Panc1 (cell line): ENCODE measurements around the gene PRSS50.

Source experiments
- POLR2AphosphoS5 ChIP-seq: IDR thresholded peaks from 2 replicates; pipeline ENCODE4 v1.6.1; 2012; ENCODE audit warnings: mild to moderate bottlenecking, low read depth, low read length, moderate library complexity
- SIN3A ChIP-seq: IDR thresholded peaks from 2 replicates; pipeline ENCODE4 v1.6.1; 2012; ENCODE audit warnings: low read depth, mild to moderate bottlenecking, low read length, moderate library complexity, borderline replicate concordance; ENCODE audit not compliant: insufficient read depth
- TCF7L2 ChIP-seq: IDR thresholded peaks from 2 replicates; pipeline ENCODE4 v1.6.1; 2011; ENCODE audit warnings: mild to moderate bottlenecking, low read depth, low read length, inconsistent platforms
- TF ChIP-seq, protein P1 (sequence below): fragments of 450-650 bp; IDR thresholded peaks from 2 replicates; pipeline ENCODE4 v1.5.1; 2017; ENCODE audit warnings: mild to moderate bottlenecking
- TF ChIP-seq, protein P2 (sequence below), 2 experiments: IDR thresholded peaks; 2 replicates each; pipeline ENCODE4 v1.6.1; 2011 to 2012; ENCODE audit warnings: low read depth in 2 of 2, control low read depth in 1 of 2, low read length in 1 of 2, mild to moderate bottlenecking in 1 of 2, moderate library complexity in 1 of 2; ENCODE audit not compliant: insufficient read depth in 1 of 2

DNA sequence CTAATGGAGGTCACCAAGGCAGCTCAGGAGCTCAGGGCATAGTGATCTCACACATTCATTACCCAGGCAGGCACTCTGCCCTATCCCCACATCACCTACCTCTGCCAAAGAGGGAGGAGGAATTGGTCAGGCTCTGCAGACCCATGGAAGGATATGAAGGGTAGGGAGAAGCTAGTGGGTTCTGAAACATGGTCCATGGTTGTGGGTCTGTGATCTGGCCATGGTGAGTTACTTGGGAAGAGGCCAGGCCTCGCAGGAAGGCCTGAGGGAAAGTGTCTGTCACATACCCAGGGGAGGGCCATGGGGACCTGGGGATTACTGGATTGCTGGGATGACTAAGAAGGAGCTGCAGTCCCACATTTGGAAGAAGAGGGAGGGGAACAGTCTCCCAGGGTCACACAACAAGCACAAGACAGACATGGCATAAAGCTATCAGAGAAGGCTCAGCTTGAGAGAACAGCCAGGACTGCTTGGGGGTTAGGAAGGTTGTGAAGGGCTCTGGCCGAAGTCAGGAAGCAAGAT, 1.4 kb upstream of the PRSS50 start:
- TF ChIP-seq, protein P1, sequence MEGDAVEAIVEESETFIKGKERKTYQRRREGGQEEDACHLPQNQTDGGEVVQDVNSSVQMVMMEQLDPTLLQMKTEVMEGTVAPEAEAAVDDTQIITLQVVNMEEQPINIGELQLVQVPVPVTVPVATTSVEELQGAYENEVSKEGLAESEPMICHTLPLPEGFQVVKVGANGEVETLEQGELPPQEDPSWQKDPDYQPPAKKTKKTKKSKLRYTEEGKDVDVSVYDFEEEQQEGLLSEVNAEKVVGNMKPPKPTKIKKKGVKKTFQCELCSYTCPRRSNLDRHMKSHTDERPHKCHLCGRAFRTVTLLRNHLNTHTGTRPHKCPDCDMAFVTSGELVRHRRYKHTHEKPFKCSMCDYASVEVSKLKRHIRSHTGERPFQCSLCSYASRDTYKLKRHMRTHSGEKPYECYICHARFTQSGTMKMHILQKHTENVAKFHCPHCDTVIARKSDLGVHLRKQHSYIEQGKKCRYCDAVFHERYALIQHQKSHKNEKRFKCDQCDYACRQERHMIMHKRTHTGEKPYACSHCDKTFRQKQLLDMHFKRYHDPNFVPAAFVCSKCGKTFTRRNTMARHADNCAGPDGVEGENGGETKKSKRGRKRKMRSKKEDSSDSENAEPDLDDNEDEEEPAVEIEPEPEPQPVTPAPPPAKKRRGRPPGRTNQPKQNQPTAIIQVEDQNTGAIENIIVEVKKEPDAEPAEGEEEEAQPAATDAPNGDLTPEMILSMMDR: no peak
- TF ChIP-seq POLR2AphosphoS5 (no peak), SIN3A (no peak), TCF7L2 (no peak)
- TF ChIP-seq, protein P2, sequence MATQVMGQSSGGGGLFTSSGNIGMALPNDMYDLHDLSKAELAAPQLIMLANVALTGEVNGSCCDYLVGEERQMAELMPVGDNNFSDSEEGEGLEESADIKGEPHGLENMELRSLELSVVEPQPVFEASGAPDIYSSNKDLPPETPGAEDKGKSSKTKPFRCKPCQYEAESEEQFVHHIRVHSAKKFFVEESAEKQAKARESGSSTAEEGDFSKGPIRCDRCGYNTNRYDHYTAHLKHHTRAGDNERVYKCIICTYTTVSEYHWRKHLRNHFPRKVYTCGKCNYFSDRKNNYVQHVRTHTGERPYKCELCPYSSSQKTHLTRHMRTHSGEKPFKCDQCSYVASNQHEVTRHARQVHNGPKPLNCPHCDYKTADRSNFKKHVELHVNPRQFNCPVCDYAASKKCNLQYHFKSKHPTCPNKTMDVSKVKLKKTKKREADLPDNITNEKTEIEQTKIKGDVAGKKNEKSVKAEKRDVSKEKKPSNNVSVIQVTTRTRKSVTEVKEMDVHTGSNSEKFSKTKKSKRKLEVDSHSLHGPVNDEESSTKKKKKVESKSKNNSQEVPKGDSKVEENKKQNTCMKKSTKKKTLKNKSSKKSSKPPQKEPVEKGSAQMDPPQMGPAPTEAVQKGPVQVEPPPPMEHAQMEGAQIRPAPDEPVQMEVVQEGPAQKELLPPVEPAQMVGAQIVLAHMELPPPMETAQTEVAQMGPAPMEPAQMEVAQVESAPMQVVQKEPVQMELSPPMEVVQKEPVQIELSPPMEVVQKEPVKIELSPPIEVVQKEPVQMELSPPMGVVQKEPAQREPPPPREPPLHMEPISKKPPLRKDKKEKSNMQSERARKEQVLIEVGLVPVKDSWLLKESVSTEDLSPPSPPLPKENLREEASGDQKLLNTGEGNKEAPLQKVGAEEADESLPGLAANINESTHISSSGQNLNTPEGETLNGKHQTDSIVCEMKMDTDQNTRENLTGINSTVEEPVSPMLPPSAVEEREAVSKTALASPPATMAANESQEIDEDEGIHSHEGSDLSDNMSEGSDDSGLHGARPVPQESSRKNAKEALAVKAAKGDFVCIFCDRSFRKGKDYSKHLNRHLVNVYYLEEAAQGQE (IDR thresholded peaks at IDR 0.05; ENCODE audit: insufficient read depth in 1 of 2, low read depth in 2 of 2, low read length in 1 of 2): no peak
